Measurements from ENCODE around the gene PLEKHM2.

DNA sequence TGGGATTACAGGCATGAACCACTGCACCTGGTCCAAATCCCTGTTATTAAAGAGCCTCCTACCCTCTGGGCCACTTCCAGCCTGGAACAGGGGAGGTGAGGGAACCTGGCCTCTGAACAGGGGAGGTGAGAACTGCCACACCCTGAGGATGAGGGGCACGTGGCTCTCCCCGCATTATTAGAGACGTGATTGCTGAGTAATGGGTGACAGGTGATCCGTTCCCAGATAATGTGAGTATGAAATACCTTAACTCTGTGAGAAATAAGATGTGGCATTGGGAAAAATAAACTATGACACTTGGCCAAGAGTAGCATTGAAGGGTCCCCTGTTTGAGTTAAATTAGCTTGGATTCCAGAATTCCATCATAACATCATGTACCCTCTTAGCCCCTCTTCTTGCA, 38.3 kb downstream of the PLEKHM2 start:
- TF ChIP-seq POLR2A (IDR thresholded peaks at IDR 0.05; ENCODE audit: borderline replicate concordance, extremely low read depth, insufficient read depth, insufficient read length) (no peak), RAD21 (IDR thresholded peaks at IDR 0.05; ENCODE audit: low read depth) (no peak), POLR2AphosphoS5 (IDR thresholded peaks at IDR 0.05; ENCODE audit: low read depth, low read length) (no peak)
- TF ChIP-seq, protein P1, sequence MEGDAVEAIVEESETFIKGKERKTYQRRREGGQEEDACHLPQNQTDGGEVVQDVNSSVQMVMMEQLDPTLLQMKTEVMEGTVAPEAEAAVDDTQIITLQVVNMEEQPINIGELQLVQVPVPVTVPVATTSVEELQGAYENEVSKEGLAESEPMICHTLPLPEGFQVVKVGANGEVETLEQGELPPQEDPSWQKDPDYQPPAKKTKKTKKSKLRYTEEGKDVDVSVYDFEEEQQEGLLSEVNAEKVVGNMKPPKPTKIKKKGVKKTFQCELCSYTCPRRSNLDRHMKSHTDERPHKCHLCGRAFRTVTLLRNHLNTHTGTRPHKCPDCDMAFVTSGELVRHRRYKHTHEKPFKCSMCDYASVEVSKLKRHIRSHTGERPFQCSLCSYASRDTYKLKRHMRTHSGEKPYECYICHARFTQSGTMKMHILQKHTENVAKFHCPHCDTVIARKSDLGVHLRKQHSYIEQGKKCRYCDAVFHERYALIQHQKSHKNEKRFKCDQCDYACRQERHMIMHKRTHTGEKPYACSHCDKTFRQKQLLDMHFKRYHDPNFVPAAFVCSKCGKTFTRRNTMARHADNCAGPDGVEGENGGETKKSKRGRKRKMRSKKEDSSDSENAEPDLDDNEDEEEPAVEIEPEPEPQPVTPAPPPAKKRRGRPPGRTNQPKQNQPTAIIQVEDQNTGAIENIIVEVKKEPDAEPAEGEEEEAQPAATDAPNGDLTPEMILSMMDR (IDR thresholded peaks at IDR 0.05 in 2 of 3, conservative IDR thresholded peaks at IDR 0.05 in 1 of 3; ENCODE audit: borderline replicate concordance in 1 of 3, insufficient read depth in 1 of 3, low read depth in 2 of 3, low read length in 2 of 3), result no peak
- TF ChIP-seq, protein P2, sequence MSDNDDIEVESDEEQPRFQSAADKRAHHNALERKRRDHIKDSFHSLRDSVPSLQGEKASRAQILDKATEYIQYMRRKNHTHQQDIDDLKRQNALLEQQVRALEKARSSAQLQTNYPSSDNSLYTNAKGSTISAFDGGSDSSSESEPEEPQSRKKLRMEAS (IDR thresholded peaks at IDR 0.05), result no peak

Measured in HCT116 (cell line).